ENCODE measurements around the gene OR4C46.
"Not testable (repeated sequence)": the region's sequence is repeated elsewhere in the genome, so short reads cannot be mapped to it uniquely, and the experiment has no call there.

The OR4C46 gene
- total RNA-seq: 0 reads per million in 2 experiments

DNA sequence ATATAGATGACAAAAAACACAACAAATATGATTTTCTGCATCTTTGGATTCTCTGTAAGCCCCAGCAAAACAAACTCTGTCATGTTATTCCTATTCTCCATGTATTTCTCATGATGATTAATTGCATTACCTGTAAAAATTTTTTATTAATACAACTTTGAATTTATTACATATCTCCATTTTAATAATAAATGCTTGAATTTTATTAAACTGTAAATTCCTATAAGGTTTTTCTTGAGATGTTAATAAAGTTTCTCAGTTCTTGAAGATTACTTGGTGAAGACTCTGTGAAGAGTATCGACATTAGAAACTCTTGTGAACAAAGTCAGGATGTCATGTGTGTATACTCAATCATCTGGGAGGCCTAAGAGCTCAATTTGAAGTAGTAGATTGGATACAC, at the start of gene OR4C46:
Gene OR4C46 (minus strand): TSS at position 101 of the 400 bp plus-strand sequence. CDS start 0 bp downstream, at position 101.
- DNase-seq (ENCODE audit: low read depth): no peak

DNA sequence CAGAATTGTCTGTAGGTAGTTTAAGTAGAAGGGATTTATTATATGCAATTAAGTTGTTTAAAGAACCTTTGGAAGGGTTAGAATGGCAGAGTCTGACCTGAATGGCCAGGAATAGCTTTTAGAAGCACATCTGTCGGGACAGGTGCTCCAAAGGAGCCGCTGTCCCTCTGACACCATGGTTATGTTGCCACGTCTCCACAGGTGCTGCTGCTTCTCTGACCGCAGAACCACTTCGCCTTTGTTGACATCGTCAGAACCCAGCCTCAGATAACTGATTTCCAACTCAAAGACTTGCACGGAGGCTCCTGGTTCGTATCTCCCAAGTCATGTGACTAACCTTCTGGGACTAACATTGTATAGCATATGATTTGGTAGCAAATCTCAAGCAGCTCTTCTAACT, 41.8 kb upstream of the OR4C46 start:
- DNase-seq (ENCODE audit: low read depth): not testable (repeated sequence)

DNA sequence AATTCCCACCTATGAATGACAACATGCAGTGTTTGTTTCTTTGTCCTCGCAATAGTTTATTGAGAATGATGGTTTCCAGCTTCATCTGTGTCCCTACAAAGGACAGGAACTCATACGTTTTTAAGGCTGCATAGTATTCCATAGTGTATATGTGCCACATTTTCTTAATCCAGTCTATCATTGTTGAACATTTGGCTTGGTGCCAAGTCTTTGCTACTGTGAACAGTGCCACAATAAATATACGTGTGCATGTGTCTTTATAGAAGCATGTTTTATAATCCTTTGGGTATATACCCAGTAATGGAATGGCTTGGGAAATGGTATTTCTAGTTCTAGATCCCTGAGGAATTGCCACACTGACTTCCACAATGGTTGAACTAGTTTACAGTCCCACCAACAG, 42.4 kb downstream of the OR4C46 start:
- not testable (repeated sequence) for DNase-seq (ENCODE audit: low read depth)

DNA sequence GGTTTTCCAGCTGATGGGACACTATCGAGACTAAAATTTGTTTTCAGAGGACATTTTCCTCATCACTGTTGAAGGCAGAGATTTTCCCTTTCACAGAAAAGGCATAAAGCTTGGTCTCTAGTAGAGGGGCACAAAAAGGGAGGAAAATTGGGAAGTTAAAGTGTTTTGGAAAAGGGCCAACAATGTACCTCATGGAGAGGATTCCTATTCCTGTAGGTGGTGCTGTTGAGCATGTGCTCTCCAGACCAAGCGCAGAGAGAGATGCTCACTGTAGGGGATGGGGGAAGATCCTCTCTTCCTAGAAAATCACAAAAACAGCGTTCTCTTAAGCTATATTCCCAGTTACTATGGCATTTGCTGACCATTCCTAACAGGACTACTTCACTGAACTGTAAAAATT, 44.9 kb downstream of the OR4C46 start:
- no peak for DNase-seq (ENCODE audit: low read depth)

DNA sequence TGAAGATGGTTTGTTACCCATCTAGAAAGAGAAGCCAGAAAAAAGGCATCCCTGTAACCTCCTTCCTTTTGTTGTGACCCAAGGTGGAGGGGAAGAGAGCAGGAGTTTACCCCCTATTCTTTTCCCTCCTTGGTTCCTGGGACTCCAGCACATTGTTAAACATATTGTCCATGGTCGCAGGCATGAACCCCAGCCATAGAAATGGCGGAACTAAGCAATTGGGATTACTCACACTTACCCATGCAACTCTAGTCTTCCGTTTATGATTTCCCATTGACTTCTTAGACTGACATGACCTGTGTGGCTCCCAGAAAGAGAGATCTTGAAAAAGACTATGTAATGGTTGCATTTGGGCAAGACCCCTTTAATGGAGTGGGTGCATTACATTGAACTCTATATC, 45.4 kb downstream of the OR4C46 start:
- DNase-seq (ENCODE audit: low read depth): no peak

All from T follicular helper cell (primary cell).